GDM1 (cell line): ENCODE measurements around the gene ADAMTS18.

Experiments used
- DNase-seq: peaks from one replicate; lab custom pipeline; 2025; lab: John Stamatoyannopoulos, UW

Gene ADAMTS18

GRCh38 chr16:77437859-77438258 is 3.0 kb upstream of the ADAMTS18 start:
- no peak for DNase-seq

DNA sequence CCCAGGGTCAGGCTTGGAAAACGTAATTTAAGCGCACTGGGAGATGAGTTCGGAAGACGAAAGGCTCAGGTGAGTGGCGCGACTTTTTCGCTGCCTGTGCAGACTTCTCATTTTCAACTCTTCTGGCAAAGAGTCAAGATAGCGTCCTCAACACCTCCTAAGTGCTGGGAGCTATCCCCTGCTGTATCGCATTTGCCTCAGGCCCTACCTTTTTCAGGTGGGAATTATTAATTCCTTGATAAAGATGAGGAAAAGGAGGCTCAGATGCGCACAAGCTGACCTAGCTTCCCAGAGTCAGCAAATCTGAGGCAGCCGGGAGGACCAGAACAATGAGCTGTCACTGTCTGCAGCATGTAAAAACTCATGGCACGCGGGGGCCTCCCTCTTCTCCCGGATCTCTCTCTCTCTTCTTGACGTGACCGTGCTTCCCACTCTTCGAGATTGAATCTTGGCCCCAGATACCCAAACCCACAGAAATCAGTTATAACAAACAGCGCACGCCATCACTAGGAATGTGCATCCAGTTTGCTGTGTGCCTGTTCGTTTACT is 512 bp upstream of the ADAMTS18 start:
- no peak for DNase-seq

GRCh38 chr16:77434022-77434529 is 758 bp downstream of the ADAMTS18 start:
- DNase-seq, result no peak

DNA sequence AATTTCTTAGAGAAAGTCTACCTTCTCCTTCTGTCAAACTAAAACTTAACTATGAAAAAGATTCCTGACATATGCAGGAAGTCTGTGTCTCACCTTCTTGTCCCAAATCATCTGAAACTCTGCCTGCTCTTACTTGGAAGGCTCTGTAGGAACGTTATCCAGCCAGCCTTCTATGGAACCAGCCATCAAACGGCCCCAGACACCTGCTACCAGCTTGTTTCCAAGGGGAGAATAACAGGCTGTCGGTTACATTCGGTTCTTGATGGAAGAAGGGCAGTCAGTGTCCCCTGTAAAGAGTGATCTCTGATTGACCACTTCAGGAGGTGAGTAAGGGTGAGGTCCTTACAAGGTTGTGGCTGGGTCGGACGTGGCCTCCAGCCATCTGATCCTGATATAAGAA is 1.7 kb downstream of the ADAMTS18 start:
- DNase-seq, result no peak

- no peak for DNase-seq
These were observed 2.6 kb downstream of the ADAMTS18 start for GRCh38 chr16:77432264-77432663.

DNA sequence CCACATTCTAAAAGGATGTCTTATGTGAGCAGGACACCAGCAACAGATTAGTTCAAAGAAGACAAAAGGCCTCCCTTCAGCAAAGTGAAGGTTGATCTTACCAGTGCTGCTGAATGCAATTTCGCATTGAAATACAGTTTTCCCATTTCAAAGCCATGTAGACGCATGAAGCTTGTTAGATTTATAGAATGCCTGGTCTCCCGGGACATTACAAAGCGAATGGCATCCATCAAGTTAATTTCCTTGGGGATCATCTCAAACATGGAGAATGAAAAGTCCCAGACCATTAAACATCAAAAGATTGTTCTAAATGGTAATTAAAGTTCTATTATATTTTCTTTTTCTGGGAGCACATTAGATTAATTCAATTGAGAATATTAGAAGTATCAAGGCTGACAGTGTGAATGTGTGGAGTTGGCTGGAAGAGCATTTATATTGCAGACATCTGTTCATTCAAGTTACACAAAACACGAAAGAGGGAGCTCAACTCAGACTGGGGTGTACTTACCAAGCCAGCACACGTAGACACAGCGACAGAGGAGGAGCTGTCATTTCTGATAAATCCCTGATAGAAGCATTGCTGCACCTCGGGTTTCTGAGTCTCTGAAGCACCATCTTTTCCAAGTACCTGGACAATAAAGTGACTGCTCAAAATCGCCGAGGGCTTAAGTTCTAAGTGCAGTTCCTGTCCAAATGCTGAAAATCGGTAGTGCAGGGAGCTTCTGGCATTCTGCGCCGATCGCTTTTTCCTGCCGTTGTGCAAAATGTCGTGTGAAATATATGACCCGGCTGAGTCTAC is 3.8 kb downstream of the ADAMTS18 start:
- no peak for DNase-seq

GRCh38 chr16:77430360-77430759 is 4.5 kb downstream of the ADAMTS18 start:
- no peak for DNase-seq

- no peak for DNase-seq
These were observed 9.8 kb downstream of the ADAMTS18 start for GRCh38 chr16:77424871-77425604.

DNA sequence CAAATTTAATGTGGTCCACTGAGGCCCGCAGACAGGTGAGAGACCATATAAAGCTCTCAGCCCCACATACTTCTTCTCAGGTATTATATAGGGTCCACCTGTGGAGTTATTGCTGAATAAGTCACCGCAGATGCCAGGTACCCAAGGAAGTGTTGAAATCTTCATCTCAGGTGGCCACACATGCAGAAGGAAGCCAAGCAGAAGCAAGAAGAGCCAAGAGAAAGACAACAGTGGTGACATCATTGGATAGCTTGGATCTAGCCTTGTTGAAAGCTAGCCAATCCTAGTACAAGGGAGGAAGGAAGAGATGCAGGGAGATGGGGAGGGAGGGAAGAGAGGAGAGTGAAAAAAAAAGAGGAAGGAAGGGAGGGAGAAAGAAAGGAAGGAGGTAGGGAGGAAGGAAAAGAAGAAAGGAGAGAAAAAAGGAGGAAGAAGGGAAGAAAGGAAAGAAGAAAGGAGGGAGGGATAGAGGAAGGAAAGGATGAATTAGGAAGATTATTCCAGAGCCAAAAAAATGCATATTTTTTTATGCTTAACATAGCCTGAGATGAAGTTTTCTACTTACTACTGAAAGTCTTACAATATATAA is 12.5 kb downstream of the ADAMTS18 start:
- no peak for DNase-seq

DNA sequence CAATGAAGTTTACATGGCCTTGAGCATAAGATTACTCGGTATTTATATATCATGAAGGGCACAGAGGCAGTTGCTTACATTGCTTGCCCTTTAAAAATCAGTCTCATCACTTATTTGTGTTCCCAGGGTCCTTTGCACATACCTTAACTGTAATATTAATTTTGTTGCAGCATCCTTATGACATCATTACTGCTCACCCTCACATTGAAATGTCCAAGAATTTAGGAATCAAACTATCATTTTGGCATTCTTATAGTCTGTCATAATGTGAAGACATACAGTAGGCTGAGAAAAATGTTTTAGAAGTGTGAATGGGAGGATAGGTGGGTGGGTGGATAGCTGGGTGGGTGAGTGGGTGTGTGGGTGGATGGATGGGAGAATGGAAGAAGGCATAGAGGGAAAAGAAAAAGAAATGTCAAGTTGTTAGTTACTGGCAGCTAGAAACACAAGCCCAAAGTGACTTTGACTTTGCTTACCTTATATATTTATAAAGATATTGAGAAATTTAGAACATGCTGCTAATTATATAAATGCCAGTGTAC is 17.8 kb downstream of the ADAMTS18 start:
- no peak for DNase-seq

DNA sequence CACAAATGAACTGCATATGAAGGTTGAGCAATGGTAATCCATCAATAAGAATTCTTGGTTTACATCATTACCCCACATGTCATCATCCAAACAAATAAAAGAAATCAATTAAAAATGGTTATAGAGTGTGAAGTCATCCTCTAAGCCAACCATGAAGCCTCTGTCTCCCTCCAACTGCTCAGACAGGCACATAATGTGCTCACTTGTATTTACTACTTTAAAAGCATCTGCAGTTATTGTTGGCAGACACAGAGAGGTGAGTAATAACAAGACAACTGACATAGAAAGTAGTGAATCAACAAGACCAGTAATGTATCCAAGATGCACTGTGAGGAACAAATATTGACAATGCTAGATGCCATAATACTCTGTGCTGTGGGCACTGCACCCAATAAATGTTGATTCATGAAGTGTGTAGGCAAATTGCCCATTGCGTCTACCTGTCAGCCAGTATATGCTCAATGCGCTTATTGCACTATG is 20.0 kb downstream of the ADAMTS18 start:
- no peak for DNase-seq

DNA sequence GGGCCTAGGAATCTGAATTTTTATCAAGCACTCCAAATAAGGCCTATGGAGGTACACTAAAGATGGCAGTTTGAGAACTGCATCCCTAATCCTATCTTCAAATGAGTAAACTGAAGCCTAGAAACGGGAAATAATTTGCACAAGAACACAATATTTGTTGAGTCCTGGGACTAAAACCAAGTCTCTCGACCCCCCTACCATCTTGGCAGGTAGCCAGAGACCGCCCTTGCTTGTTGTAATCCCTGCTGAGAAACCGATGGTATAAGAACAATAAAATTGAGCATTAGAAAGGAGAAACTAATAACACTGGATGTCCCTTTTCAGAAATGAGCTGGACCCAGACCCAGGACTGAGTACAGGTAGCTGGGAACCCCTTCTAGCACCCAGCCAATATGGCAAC is 24.4 kb downstream of the ADAMTS18 start:
- DNase-seq, result no peak

DNA sequence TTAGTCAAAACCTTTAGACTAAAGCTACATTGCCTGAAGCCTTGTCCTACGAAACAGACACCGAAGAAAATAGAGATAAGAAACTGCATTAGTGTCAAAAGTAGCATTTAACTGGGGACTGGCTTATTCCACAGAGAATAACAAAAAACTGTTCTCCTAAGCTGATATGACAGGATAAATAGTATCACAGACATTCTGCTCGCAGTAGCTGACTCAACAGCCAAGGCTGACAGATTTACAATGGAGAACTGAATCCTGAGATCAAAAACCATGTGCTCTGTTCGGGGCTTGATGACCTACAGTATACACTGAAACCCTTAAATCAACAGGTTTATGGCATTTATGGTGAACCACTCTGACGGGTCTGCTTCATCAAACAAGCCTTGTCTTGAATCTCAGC is 25.5 kb downstream of the ADAMTS18 start:
- no peak for DNase-seq

DNA sequence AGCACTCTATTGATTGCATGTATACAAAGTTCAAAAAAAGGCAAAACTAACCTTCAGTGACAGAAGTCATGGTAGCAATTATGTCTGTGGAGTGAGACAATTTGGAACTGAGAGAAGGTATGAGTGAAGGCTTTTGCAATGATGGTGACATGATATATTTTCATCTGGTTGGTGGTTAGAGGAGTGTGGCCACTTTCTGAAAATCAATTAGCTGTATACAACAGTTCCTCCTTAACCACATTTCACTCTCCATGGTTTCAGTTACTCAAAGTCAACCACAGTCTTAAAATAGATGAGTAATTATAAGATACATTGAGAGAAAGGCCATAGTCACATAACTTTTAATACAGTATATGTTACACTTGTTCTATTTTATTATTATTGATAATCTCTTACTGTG is 26.2 kb downstream of the ADAMTS18 start:
- DNase-seq, result no peak

GRCh38 chr16:77406680-77407079 is 28.2 kb downstream of the ADAMTS18 start:
- no peak for DNase-seq

DNA sequence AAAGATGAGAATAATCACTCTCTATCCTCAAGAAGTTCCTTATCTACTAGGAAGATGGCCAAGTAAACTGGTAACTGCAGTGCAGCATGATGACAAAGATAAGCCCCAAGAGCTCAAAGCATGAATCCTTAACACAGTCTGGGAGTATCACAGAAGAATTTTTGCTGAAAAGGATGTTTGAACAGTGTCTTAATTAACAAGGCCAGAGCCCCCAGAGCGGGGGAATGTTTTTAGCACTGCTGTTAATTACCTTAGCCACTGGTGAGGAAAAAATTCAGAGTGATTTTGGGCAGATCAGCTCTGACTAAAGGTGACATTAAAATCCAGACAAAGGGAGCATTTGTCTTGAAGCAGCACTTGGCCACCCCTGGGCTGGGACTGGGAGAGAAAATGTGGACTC is 30.1 kb downstream of the ADAMTS18 start:
- DNase-seq, result no peak

GRCh38 chr16:77403732-77404131 is 31.1 kb downstream of the ADAMTS18 start:
- DNase-seq, result no peak

DNA sequence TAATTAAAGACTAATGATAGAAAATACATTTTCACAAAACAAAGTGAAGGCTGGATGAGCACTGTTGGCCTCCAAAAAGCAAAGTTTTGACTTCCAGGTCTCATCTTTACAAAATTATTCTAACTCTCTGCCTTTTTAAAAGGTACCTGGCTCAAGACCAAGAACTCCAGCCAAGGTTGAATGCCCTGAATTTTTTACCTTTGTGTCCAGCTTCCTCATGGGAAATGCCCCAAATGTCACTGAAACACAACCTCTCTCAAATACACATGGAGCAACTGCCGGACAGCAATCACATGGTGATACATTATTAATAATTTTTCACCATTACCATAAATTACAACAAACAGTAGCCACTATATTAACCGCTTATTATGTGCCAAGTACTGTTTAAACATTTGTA is 32.2 kb downstream of the ADAMTS18 start:
- DNase-seq, result no peak

GRCh38 chr16:77402118-77402517 is 32.7 kb downstream of the ADAMTS18 start:
- DNase-seq, result no peak

DNA sequence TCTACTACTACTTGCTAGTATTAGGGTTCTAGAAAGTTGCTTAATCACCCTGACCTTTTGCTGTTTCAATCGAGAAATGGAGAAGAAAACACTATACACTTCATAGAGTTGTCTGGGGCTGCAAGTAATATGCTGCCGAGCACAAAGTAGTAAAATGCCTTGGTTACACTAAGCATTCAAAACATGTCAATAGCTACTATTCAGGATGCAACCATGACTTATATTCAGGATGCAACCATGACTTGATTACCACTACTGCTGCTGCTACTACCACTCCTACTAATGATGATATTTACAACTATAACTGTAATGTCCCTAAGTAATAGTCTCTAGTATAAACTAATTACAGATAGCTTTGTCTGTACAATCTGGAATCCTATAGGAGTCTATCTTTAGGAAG is 35.3 kb downstream of the ADAMTS18 start:
- no peak for DNase-seq

- DNase-seq, result no peak
These were observed 35.8 kb downstream of the ADAMTS18 start for GRCh38 chr16:77399066-77399465.

DNA sequence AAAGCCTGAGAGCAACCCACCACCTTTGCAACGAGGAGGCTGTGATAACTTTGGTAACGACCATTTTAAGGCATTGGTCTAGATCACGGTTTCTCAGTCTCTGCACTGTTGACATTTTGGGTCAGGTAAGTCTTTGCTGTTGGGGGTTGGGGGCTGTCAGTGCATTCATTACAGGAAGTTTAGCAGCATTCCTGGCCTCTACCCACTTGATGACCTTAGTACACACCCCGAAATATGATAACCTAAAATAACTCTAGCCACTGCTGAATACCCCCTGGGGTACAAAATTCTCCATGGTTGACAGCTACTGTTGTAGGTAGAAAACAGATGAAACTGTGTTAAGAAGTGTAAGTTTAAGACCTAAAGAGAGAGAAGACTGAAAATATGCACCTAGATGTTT is 36.3 kb downstream of the ADAMTS18 start:
- DNase-seq, result no peak
